HG03066 (cell line): ENCODE data around the gene IFI30.

Experiments
- ATAC-seq: cut with Tn5 transposase; IDR thresholded peaks from one replicate; pipeline ENCODE4 v1.9.1; 2021; ENCODE audit warnings: low read depth; ENCODE audit not compliant: unreplicated experiment

The IFI30 gene

DNA sequence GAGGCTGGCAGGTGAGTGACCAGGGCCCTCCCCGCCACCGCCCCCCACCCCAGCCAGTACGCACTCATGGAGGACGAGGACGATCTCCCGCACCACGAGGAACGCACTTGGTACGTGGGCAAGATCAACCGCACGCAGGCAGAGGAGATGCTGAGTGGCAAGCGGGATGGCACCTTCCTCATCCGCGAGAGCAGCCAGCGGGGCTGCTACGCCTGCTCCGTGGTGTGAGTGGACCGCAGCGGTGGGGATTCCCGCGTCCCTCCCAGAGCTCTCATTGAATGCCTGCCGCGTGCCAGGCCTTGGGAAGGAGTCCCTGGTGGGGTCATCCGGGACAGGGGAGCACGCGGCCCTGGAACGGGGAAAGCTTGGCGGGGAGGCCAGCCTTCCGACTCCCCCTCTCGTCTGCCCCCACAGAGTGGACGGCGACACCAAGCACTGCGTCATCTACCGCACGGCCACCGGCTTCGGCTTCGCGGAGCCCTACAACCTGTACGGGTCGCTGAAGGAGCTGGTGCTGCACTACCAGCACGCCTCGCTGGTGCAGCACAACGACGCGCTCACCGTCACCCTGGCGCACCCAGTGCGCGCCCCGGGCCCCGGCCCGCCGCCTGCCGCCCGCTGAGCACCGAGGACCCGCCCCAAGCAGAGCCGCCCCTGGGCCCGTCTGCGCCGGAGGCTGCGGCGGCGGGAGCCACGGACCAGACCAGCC, 4.8 kb upstream of the IFI30 start:
- no peak for ATAC-seq

DNA sequence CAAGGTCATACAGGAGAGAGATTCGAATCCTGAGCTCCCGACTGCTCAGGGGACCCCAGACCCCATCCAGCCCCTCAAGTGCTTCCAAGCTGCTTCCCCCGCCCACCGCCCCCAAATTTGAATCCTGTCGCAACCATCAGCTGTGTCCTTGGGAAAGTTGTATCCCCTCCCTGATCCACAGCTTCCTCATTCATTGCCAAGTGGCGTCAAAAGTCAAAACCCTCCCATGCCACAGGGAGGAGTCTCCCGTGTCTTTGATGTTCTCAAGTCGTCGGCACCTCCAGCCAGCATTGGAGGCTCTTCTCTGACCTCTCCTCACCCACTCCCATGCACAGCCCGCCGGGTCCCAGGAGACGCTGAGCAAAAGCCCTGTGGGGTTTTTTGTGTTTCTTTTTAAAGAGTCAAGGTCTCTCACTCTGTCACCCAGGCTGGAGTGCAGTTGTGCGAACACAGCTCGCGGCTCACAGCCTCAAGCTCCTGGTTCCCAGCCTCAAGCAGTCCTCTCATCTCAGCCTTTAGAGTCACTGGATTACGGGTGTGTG, 2.8 kb upstream of the IFI30 start:
- no peak for ATAC-seq

DNA sequence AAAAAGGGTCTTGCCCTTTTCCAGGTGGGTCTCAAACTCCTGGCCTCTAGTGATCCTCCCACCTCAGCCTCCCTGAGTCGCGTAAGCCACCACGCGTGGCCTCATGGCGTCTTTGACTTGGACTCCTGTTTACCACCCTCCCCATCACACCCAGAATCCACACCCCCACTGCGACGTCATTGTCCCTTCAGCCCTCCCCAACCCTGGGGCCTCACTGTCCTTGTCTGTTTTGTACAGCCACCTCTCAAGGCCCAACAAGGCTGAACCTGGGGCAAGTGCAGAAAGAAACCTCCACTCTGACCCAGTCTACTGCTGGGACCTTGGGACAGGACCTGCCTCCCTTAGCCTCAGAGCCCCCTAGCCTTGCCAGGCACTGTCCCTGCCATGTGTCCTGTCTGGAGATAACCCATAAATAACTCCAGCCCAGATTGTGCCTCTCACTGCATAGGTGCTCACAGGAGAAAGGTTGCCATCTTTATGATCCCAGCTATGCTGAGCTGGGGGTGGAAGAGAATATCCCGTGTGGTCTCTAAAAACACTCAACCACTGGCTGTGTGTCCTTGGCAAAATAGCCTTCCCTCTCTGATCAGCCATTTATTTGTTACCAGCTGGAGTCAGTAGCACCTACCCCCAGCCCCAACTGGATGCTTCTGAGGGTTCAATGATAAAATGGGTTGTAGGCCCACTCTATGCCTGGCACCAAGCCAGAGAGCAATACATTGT, 1.8 kb upstream of the IFI30 start:
- ATAC-seq, result no peak

DNA sequence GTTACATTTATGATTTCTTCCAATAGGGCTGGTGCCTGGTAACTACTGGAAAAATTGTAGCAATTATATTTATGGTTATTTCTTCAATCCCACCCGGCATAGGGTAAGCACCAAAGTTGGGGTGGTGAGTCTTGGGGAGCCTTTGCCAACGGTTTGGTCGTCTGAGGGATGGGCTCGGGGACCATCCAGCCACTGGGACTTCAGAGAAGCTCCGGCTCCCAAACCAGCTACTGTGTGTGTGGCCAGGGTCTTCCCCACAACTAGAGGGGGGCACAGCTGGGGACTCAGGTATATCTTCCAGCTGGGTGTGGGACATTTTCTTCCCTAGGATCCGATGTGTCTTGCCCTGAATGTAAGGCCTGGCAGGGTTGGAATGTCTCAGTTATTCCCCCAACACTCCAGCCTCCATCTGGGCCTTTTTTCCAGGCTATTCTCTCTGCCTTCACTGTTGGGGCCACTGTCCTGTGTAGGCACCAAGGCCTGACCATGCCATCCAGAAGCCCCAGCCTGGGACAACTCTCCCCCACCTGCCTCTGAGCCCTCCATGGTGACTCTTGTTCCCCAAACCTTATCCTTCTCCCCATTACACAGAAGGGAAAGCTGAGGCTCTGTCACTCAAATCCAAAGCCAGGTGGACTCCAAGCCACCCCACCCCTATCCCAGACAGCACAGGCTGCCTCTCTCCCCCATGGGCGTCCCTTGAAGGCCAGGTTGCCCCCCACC, 1.1 kb upstream of the IFI30 start:
- ATAC-seq, result no peak

DNA sequence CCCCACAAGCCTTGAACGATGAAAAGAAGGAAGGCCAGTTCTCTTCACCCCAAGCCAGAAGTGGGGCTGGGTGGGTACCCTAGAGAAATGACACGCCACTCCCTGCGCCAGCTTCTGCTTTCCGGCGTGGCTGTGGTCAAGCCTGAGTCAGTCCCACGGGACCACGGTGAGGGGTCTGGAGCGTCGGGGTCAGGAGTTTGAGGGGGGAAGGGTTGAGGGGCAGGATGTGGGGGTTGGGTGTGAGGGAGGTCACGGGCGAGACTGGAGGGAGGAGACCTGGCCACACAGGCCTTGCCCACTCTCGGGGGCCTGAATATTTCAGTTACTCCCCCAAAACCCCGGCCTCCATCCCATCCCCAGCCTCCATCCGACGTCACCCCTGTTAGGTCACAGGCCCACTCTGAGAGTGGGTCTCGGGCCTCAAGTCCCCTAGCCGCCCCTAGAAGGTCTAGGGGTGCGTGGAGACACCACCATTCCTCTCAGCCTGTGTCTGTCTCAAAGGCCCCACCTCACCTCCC, 500 bp upstream of the IFI30 start:
- peak; percentile 1 for ATAC-seq

DNA sequence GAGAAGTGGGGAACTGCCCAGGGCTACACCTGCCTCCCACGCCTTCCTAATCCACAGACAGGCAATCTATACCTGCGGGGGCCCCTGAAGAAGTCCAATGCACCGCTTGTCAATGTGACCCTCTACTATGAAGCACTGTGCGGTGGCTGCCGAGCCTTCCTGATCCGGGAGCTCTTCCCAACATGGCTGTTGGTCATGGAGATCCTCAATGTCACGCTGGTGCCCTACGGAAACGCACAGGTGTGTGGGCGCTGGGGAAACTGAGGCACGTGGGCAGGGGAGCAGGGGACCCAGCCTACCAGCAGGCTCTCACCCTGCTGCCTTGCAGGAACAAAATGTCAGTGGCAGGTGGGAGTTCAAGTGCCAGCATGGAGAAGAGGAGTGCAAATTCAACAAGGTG, 1.4 kb downstream of the IFI30 start:
- no peak for ATAC-seq

DNA sequence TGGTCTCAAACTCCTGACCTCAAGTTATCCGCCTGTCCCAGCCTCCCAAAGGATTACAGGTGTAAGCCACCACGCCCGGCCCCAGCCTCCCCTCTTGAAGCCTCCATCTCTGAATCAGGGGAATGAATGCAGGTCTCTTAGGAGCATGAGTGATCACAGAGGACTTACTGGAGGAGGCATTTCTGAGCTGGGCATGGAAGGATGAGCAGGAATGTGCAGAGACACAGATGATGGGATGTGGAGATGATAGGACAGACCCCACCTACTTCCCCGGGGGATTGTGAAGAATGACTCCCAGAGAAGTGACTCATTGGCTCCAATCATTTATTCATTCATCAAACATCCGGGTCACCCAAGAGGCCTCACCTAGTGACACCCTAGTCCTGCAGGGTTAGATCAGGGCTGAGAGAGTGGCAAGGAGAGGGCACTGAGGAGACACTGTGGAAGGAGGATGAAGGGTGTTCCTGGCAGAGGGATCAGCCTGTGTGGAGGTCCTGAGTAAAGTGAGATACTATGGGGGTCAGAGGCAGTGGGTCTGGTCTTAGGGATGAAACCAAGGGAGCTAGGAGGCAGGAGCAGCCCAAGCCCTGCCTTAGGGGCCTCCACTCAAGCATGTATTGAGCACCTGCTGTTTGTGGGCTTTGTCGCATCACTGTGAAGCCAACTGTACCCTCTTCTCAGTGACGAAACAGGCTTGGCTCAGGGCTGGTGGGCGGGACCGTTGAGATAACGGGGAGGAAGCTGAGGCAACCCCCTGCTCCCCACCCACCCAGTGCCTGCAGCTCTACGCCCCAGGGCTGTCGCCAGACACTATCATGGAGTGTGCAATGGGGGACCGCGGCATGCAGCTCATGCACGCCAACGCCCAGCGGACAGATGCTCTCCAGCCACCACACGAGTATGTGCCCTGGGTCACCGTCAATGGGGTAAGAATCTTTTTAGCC, 3.0 kb downstream of the IFI30 start:
- no peak for ATAC-seq

DNA sequence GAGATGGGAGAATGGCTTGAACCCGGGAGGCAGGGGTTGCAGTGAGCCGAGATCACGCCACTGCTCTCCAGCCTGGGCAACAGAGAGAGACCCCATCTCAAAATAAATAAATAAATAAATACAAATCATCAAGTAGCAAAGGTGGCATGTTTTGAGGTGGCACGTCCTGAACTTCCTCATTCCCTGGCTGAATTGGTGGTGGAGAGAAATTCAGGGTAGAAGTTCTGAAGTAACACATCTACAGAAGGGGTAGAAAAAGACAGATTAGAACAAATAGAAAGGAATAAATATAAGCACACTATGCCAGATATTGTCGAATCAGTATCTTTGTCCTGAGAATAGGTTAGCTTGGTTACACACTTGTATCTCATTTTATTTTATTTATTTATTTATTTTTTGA, 6.3 kb downstream of the IFI30 start:
- ATAC-seq, result no peak

DNA sequence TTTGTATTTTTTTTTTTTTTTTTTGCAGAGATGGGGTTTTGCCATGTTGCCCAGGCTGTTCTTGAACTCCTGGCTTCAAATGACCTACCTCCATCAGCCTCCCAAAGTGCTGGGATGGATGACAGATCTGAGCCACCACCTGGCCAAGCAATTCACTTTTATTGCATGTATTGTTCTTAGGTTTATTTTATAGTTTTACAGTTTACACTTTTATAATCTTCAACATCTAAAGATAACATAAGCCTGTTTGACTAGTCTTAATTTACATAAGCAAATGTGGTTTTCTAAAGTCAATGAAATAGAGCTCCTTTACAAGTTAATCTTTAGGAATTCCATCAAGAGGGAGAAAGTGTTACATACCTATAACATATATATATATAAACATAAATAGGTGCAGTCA, 9.9 kb downstream of the IFI30 start:
- no peak for ATAC-seq

DNA sequence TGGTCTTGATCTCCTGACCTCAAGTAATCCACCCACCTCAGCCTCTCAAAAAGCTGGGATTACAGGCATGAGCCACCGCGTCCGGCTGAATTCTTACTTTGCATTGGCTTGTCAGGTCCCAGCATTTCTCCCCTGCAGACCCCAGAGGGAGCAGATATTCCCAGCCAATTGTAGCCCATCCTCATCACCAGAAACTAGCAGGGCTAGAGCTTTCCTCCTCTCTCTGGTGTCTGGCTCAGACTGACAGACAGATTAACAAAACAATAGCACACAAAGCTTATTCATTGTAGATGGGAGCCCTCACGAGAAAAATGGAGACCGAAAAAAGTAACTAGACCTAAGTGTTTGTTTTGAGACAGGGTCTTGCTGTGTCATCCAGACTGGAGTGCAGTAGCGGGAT, 11.9 kb downstream of the IFI30 start:
- no peak for ATAC-seq

DNA sequence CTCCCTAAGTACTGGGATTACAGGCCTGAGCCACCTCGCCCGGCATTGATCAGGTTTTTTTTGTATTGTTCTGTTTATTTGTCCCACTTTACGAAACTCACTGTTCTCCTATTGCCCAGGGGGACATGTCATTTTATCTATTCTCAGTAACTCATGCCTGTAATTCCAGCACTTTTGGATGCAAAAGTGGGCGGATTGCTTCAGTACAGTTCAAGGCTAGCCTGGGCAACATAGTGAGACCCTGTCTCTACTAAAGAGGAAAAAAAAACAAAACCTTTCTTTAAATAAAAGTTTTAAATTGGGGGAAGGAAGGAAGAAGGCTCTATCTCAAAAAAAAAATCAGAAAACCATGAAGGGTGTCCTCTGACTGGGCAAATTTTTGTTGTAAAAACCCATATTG, 16.7 kb downstream of the IFI30 start:
- ATAC-seq, result no peak

DNA sequence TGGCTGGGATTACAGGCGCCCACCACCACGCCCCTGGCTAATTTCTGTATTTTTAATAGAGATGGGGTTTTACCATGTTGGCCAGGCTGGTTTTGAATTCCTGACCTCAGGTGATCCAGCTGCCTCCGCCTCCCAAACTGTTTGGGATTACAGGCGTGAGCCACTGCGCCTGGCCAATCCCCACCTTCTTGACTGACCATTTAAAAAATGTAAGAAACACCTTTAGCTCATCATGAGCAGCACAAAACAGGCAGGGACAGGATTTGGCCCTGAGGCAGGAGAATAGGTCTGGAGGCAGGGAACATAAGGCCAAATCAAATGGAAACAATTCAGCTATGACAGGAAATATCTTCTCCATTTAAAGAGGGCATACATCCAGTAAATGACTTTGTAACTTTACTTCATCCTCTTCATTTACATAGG, 18.0 kb downstream of the IFI30 start:
- no peak for ATAC-seq

DNA sequence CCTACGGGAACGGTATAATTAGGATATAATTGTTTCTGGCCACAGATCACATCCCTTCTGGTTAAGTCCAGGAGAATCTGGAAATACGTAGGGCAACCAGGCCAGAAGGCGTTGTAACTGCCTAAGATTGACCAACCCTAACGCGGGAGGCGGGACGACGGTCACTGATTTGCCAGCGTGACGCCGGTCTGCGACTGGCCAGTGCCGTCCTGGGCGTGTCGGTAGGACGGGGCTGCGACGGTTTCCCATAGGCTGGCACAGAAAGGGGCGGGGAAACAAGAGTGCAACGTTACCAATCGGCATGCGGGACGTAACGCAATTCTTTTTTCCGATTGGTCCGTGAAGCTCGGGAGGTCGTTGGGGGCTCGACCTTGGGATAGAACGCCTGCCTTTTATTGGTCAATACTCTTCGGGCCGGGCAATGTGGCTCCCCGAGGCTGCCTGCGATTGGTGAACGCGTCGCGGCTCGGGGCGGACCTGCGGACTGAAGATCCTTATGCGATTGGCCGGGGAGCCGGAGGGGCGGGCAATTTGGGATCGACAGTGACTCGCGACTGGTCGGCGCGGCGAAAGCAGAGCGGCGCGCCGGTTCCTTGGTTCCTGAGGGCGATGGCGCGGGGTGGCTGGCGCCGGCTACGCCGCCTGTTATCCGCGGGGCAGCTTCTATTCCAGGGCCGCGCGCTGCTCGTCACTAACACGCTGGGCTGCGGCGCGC, 19.2 kb downstream of the IFI30 start, which contains the start of gene MPV17L2:
TSS of gene MPV17L2 (plus strand) at position 546 of the 715 bp plus-strand sequence. CDS start at position 610, 64 bp downstream.
- peak; percentile 84 for ATAC-seq

DNA sequence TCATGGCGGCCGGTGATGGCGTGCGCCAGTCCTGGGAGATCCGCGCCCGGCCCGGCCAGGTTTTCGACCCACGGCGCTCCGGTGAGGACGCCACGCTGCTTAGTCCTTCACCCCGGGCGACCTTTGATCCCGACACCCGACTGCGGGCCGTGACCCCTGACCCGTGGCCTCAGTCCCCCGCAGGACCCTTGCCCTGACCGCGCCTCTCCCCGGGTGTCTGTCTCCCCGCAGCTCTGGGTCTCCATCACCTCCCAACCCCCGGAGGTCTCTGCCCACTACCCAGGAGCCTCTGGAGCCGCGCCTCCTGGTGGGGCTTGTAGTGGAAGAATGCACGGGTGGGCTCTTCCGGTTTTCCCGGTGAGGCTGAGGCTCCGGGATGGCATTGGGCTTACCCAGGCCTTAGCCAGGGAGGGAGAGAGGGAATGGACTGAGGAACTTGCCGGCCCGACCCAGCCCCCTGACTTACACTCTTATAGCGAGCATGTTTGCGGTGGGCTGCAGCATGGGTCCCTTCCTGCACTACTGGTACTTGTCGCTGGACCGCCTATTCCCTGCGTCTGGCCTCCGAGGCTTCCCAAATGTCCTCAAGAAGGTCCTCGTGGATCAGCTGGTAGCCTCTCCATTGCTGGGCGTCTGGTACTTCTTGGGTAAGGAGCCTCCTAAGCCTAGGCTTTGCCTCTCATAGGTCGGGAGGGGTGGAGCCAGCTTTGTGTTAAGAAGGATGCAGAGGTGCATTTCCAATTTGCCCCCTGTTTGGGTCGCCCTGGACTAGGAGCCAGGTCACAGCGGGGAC, 20.0 kb downstream of the IFI30 start:
- ATAC-seq, result peak; percentile 0

DNA sequence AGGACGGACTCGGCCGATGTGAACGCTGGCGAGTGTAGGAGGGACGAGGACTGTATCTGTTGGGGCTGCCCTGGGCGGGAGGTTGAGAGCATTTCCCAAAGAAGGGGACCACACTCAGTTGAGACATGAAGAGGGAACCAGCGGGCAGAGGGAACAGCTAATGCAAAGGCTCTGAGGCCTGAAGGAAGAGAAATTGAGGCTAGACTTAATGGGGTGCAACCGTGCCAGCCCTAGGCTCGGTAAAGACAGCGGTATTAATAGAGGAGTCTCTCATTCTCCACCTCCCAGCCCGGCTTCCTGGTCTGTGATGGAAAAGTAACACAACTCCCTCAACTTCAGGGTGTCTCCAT, 20.5 kb downstream of the IFI30 start:
- ATAC-seq, result no peak

DNA sequence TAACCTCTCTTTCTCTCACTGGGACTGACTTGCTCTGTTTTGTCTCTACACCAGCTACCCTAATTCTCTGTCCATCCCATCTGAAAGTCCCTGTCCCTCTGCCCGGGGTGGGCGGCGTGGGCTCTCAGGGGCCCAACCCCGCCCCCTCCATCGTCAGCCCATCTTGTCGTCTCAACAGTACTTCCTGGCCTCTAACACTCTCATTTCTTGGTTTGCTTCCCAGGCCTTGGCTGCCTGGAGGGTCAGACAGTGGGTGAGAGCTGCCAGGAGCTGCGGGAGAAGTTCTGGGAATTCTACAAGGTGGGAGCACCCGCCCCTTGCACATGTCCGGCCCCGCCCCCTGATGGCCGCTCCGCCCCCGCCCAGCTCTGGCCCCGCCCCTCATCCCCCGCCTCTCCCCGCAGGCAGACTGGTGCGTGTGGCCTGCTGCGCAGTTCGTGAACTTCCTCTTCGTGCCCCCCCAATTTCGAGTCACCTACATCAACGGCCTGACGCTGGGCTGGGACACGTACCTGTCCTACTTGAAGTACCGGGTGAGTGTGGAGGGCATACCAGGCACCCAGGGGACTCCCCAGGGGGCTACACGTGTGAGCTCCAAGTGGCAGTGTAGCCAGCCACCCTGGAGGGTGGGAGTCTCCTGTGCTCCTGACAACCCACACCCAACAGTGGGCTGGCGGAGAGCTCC, 21.1 kb downstream of the IFI30 start:
- no peak for ATAC-seq

DNA sequence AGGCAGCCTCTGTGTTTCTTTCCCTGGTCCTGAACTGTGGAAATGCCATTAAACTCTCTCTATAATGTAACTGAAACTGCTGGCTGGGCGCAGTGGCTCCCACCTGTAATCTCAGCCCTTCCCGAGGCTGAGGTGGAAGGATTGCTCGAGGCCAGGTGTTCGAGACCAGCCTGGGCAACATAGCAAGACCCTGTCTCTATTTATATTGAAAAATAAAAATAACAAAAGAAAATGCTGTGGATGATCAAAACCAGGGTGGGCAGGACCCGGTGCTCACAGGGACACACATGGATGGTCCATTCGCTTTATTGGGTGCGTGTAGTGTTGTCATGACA, 22.9 kb downstream of the IFI30 start:
- ATAC-seq, result no peak

DNA sequence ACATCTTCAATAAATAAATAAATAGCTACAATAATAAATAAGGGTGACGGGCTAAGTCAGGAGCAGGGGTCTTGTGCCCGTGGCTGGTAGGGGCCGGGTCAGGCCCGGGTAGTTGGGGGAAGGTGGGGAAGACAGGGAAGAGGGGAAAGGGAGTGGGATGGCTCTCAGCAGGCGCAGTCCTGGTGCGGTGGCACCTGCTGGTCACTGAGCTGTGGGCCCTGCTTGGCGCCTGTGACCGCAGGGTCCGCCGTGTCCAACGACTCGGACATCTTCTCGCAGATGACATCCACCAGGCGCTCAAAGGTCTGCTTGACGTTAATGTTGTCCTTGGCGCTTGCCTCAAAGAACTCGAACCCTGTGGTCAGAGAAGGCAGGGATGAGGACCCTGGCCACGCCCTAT, 23.7 kb downstream of the IFI30 start:
- ATAC-seq, result no peak
